Left renal pelvis (tissue), 4 donors: ENCODE measurements around the gene MSI2. TPM values are rescaled to one million over a fixed set of nuclear protein-coding genes. Genes with fewer than 3 reads are reported as not detected.

Experiments used
- DNase-seq, 4 donors: peaks; one replicate each; pipeline ENCODE4 v3.0.0-alpha.2; 2013; ENCODE audit warnings: low read depth in 4 of 4, low spot score in 3 of 4
- polyA plus RNA-seq, 4 donors: library from polyadenylated mRNA; unstranded; fragments of 120-200 nt; gene quantifications; one replicate each; pipeline ENCODE4 v1.2.1, GENCODE V29; 2013; ENCODE audit not compliant: insufficient read length in 4 of 4

Gene MSI2
- polyA plus RNA-seq, 4 donors: 46.8 to 107 (median 97.2) TPM

DNA sequence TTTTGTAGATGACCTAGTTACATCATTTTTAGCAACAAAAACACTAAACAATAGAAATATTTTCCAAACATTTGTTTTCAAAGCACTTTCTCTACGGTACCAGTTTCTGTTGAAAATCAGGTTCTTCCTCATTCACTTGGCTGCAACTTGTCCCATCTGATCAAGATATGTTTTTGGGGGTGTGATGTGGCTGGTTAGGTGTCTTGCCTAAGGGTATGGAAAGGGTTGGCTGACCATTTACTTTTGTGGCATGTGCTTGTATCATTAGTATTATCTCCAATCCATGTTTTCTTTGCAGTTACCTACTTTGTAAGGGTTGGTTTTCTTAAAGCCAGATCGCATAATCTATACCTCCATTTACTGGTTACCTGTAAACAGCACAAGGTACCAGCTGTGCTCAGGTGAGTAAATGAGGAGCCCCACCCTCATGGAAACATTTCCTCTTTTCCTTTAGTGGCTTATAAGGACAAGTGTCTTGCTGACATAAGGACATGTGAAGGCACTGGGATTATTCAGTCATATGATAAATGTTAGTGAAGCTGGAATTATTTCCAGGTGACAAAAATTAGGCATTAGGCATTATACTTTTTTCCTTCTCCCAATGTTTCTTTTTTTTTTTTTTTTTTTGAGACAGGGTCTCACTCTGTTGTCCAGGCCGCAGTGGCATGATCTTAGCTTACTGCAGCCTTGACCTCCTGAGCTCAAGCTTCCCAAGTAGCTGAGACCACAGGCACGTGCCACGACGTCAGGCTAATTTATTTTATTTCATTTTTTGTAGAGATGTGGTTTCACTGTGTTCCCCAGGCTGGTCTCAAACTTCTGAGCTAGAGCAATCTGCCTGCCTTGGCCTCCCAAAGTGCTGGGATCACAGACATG lies 326.8 kb downstream of the MSI2 start:
- no peak for DNase-seq

DNA sequence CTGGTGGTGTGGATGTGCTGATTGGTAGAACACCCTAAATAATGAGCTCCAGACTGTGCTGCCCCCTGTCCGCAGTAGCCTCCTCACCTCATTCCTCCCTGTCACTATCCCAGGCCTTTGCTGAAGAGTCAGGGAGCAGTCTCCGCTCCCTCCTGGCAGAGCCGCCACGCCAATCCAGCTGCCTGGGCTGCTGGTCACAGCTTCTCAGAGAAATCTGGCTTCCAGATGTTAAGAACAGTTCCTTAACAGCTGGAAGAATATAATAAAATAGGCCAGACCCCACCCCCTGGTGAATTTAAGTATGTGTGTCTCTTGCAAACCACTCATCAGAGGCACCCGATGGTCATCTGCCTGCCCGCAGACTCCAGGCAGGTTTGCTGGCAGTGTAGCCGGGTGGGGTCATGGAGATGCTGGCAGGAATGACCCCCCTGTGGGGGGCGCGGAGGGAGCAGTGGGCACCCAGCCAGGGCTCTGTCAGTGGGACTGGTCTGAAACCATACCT lies 327.8 kb downstream of the MSI2 start:
- DNase-seq: no peak

DNA sequence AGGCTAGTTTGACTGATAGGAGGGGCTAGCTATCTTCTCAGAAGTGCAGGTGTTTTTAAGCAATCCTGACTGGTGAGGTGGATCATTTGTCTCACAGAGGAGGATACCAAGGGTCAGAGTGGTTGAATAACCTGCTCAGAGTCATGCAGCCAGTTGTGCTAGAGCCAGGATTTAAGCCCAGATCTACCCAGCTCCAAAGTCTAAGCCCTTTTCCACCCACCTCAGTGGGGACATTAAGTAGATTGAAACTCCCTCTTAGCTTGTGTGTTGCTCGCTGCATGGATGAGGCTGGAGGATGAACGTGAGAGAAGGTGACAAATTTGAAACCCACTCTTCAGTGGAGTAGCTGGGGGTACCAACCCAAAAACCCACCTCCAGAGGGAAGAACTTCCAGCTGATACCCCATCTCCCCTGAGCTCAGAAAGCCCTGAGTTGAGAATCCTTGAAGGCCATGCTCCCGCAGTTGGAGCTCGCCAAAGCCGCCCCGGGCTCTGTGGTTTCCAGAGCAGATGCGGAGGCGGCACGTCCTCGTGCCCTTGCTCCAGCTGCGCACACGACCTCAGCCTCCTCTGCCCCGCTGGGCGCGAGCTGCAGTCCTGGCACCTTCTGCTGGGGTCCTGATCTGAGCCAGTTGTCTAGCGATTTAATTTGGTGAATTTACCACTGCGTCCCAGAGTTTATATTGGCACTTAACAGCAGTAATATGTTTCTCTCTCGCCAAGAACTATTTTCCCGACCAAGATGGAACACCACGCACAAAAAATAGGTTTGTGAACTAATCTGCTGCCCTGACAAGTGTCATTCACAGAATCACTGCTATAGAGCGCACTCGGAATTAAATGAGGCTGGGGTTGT lies 329.2 kb downstream of the MSI2 start:
- no peak for DNase-seq

DNA sequence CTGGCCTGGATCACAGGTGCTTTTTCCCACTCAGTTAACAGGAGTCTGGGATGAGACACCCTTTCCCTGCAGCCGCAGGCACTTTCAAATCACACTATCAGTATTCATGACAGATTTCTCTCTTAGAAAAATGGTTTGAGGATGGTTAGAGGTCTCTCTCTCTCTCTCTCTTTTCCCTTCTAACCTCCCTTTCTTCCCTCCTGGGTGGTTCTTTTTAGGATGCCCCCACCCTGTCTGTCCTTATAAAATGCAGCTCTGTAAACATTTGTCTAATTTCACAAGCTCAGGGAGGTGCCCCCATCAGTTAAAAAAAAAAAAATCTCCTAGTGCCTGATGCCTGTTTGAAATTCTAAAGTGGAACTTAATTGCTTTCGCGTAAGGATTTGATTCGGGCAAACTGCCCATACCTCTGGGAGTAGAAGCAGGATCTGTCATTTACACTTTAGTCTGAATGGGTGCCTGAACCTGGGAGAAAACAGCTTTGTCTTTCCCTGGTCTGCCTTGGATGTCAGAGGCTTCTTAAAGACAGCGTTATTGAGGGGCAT lies 329.9 kb downstream of the MSI2 start:
- no peak for DNase-seq

DNA sequence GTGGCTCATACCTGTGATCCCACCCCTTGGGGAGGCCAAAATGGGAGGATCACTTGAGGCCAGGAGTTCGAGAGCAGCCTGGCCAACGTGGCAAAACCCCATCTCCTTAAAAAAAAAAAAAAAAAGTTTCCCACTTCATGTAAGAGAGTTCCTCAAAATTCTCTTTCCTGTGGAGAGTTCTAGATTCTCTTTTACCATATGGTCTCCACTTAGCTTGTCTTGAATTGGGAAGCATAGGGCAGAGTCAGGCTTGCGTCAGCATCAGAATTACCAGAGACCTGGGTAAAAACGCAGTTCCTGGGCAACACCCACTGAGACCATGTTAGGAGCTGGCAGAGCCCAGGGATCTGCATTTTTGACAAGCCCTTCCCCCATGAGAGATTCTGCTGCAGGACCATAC lies 330.4 kb downstream of the MSI2 start:
- DNase-seq: no peak

DNA sequence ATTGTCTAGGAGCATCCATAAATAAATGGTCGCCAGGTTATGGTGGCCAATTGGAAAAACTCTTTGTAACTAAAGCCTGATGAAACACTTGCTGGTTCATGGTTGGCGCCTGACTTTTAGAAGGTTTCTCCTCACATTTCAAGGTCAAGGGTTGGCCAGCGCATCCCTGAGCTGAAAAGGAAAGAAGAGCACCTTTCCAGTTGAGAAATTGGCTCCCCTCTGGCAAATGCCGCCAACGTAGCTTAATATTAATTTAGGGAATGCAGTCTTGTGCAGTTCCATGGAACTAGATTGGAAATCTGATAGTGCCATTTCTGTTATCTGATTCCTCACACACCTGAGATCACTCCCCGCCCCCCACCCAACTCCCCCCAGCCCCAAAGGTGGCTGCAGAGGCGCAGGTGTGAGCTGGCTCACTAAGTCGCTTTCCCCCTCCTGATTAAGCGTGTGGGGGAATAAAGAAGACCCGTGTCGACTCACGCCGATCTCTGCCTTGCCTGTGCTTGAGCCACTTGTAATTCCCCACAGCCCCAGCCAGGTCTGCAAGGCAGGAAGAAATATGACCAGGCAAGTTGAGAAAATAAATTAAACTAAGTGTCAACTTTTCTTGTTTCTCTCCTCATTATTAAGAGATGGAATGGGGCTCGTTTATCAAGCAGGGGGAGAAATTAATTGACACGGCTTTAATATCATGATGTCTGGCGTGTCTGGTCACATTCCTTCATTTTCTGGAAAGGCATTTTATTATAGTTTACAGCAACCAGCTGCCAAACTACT lies 331.1 kb downstream of the MSI2 start:
- no peak for DNase-seq

DNA sequence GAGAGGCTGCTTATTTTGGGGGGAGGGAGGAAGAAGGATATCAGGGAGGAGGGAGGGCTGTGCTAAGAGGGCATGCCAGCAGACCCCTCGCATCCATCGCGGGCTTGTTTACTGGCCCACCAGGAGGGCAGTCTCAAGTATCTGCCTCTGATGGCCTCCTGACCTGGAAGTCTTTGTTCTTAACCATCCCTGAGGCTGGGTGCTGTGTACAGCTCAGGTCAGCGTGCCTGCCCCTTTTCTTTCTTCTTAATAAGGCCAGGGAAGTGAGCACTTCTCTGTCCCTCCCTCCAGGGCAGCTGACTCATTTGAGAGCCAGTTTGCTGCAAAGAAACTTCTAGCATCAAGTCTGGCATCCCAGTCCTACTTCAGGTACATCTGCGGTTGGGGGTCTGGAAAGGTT lies 331.8 kb downstream of the MSI2 start:
- no peak for DNase-seq

DNA sequence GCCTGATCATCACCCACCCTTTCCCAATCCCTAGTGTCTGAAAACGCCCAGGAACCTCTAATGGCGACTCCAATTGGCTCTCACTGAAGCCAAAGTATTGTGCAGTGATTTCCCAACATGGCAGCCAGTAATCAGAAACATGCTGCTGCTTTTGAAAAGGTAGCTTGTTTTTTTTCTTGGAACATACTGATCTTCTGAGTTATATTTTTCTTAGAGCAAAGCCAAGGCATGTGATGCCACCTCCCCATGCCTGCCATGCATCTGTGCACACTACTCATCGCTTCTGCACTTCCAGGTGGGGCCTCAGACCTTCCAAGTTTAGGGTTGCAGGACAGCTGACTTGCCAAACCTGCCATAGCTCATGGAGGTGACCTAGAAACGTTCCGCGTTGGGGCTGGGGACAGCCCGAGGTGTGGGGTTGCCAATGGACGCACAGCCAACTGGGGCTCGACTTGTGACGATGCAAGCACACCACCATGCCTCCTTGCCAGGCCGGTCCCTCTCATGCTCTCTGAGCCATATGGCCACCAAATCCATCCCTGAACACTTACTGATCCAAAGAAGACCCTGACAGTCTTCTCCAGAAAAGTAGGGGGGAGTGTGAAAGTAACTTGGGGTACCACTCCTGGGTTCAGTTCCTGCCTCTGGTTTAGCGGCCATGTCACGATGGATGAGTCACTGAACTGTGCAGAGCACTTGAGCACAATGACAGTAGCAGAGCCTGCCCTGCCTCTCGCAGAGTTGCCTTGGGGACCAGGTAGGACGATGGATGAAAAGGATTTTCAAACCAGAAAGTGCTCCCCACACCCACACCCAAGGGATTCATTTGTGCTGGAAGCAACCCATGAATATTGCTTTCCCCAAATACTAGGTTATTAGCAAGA lies 333.1 kb downstream of the MSI2 start:
- no peak for DNase-seq

DNA sequence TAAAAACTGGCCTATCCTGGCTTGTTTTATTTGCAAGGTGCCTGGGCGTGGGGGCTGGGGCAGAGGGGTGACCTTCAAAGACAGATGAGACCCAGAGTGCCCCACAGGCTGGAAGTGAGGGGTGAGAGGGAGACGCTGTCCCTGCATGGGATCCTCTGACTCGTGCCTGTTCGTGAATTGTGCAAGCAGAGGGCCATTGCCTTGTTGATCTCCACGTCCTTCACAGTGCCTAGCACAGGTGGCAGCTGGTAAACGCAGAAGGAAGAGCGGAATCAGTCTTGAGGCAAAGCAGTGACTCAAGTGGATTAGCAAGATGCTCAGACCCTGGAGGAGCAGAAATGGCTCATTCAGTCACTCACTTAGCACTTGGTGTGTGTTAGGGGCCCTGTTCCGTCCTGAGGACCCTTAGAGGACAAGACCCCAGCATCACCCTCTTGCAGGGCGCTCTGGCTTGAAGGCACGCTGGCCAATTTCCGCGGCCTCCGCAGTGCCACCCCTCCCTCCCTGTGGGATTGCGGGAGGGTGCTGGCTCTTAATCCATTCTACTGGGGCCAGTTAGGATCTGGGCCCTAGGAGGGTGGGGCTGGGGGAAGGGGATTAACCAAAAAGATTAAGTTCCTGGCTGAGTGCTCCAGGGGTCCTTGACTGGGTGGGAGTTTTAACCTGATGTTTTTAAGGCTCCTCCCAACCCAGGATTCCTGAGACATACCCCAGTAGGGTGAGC lies 337.6 kb downstream of the MSI2 start:
- no peak for DNase-seq

DNA sequence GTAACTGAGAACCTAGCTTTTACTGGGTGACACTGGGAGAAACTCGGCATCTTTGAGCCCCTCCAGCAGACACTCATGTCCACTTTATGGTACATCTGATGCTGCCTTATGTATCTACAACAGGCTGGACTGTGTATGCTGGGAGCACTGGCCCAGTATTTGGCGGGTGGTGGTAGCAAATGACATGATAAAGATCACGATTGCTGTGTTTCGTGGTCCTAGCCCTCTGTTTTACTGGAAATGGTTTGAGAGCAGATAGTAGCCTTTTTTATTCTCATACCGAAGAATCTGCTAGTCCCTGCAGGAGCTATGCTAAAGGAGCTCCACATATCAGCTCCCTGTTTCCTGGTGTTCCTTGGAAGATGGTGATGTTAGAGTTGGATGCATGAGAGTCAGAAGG lies 338.4 kb downstream of the MSI2 start:
- DNase-seq: no peak

DNA sequence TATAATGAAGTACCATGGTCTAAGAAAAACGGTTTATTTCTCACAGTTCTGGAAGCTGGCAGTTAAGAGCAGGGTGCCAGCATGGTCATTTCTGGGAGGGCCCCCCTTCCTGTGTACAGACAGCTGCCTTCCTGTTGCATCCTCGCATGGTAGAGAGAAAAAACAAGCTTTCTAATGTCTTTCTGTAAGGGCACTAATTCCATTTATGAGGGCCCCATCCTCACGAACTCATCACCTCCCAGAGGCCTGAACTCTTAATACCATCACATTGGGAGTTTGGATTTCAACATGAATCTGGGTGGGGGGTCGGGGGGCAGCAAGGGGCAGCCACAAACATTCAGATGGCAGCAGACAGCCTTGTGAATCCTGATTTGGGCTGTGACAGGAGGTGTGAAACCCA lies 339.1 kb downstream of the MSI2 start:
- DNase-seq: no peak

DNA sequence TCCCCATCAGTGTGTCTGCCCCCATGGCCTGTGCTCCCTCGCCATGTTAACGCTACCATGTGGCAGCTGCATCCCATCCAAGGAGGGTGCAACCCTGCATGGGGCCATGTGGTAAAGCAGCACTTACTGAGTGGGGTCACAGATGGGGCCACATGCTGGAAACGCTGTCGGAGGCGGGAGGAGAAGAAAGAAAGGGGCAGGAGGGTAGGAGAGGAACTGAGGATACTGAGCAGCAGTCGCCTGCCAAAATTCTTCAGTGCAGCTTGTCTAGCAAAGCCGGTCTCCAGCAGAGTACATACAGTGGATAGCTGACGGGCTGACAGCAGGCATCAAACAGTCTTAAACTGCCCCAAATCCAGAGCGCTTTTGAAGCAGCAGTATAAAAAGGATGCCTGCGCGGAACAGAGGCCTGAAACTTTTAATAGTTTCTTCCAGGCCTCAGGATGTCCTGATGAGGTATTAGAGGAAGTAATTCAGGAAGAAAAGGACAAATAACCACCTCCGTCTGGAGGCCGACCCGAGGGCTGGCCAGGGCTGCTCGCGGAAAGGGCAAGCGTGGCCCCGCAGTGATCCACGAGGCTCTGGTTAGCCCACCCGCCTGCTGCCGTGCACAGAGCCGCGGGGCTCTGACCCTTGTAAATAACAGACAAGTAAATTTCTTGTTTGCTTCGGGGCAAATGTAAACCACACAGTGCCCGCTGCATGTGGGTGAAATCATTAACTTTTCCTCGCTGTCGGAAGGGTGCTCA lies 339.8 kb downstream of the MSI2 start:
- DNase-seq: no peak

DNA sequence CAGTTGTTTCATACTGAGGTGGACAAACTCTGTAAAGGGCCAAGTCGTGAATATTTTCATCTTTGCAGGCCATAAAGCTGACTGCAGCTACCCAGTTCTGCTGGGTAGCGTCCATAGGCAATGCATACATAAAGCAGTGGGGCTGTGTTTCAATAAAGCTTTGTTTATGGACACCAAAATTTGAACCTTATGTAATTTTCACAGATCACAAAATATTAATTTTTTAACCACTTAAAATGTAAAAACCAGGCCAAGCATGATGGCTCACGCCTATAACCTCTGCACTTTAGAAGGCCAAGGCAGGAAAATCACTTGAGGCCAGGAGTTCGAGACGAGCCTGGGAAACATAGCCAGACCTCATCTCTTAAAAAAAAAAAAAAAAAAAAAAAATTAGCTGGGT lies 340.8 kb downstream of the MSI2 start:
- DNase-seq: no peak

DNA sequence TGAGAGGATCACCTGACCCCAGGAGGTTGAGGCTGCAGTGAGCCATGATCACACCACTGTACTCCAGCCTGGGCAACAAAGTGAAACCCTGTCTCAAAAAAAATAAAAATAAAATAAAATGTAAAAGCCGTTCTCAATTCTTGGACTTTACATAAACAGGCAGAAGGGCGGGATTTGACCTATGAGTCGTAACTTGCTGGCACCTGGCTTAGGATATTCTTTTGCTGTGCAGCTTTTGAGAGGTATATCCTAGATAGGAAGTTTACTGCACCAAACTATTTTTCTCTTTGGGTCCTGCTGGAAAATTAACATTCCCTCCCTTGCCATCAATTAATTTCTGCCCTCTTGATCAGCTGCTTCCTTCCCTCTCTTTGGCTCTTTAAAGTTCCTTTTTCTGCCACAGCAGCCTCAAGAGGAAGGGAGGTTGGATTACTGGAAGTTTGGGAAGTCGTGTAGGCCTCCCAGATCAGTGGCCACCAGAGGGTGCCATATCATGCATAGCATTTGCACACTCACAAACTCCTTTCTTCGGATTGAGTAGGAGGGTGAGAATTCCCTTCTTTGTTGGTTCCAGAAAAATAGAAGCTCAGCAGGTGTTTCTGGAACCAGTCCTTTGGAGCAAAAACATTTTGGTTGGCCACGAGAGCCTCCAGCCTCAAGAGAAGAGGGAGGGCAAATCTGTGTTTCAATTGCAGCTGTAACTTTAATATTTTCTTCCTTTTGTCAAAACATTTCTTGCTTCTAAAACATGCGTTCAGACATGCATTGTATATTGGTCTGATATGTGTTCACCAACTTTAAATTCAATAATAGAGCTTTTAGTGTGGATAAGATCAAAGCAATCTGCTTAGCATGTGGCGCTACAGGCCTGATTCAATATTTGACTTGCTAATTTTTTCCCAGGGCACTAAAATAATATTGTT lies 341.5 kb downstream of the MSI2 start:
- peak in 3 of 4 donors; percentile 74 to 77 (median 75) for DNase-seq

DNA sequence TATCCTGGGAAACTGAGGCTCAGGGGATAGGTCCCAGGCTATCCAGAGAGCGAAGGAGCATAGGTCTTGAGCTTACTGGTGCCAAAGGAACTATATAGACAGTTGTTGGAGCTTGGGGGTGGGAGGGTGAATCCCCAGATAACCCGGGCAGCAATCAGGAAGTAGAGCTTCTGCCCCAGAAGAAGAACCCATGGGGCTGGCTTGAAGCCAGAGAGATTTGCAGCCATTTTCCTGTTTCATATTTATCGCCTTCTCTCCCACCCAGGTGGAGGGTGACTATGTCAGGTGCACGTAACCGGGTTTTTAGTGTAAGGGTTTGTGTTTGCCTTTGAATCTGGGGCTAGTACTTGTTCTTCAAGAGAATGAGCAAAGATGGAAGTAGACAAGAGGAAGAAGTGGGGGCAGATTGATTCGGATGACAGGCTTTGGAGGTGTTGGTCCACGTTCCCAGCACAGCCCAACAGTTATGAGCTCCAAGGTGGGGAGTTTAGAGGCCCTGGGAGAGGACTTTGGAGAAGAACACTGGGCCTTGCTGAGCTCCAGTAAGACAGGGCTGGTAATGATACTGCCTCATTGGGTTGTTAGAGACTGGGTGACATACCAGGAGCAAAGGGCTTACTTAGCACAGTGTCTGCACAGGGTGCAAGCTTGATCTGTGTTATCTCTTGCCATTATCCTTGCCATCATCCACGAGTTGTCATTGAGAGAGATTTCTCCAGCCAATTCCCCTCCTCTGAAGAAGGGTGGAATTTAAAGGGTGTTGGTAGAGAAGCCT lies 343.1 kb downstream of the MSI2 start:
- DNase-seq: no peak

DNA sequence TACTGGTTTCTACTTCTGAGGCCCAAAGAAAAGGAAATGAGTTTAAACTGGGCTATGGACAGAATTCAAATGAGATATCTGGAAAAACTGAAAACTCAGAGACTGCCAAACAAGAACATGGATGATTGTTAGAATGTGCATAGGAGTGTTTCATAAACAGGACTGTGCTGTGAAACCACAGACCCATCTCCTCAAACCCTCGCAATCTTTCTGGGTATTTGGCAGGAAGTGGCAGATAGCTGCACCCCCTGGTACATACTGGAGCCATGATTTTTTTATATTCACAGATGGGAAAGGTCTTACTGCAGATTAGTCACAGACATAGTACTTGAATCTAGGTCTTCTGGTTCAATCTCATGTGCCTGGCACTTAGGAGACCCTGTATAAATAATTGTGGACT lies 343.8 kb downstream of the MSI2 start:
- DNase-seq: no peak
